Rectal smooth muscle tissue (tissue), 1 donor: ENCODE results near the gene RPA1.
"Not testable (repeated sequence)": the region's sequence is repeated elsewhere in the genome, so short reads cannot be mapped to it uniquely, and the experiment has no call there.

Source experiments
- H3K27ac ChIP-seq: one replicate; pipeline ENCODE4 v1.7.0; 2013; ENCODE audit warnings: low read depth, low read length, inconsistent platforms
- H3K27me3 ChIP-seq: one replicate; pipeline ENCODE4 v1.7.0; 2013; ENCODE audit warnings: low read length; ENCODE audit not compliant: control insufficient read depth, insufficient read depth
- H3K36me3 ChIP-seq: one replicate; pipeline ENCODE4 v1.7.0; 2013; ENCODE audit warnings: low read length; ENCODE audit not compliant: control insufficient read depth, insufficient read depth
- H3K4me1 ChIP-seq: one replicate; pipeline ENCODE4 v1.7.0; 2013; ENCODE audit warnings: low read length; ENCODE audit not compliant: control insufficient read depth, insufficient read depth
- H3K4me3 ChIP-seq: one replicate; pipeline ENCODE4 v1.7.0; 2013; ENCODE audit warnings: low read length
- H3K9ac ChIP-seq: one replicate; pipeline ENCODE4 v1.7.0; 2013; ENCODE audit warnings: low read length

Gene RPA1

DNA sequence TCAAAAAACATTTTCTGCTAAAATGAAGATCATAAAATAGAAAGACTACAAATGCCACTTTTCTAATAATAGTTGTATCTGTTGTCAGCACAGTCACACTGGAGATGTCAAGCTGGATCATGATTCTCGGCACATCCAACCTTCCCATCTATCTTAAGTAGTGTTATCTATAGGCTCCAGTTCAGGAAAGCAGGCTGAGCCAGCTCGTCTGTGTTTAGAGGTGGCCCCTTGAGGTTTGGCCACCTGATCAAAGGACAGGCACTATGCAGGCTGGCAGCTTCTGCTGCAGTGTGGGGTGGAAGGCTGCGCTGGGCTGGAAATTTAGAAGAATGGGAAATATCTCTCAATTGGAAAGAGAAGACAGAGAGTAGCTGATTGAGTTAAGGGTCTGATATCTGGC is 32.5 kb upstream of the RPA1 start:
- Histone ChIP-seq H3K27me3 (no peaks in the 10 kb centered on the region), H3K36me3 (peaks cover 10% of the 10 kb centered on the region), H3K4me1 (peaks cover 5% of the 10 kb centered on the region), H3K4me3 (no peak overlapping the region), H3K27ac (peak overlapping the region; percentile 61), H3K9ac (no peak overlapping the region)

DNA sequence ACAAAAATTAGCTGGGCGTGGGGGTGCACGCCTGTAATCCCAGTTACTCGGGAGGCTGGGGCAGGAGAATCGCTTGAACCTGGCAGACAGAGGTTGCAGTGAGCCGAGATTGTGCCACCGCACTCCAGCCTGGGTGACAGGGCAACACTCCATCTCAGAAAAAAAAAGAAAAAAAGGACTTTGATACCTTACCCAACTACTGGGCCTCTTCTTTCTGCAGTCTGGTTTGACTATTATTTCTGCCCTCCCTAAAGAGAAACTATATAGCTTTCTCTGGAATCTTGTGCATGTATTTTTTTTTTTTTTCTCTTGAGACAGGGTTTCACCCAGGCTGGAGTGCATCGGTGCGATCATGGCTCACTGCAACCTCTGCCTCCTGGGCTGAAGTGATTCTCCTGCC is 32.0 kb upstream of the RPA1 start:
- H3K27me3 ChIP-seq, H3K4me3 ChIP-seq, H3K27ac ChIP-seq, H3K9ac ChIP-seq, H3K4me1 ChIP-seq: not testable (repeated sequence)
- peaks cover 10% of the 10 kb centered on the region for H3K36me3 ChIP-seq

DNA sequence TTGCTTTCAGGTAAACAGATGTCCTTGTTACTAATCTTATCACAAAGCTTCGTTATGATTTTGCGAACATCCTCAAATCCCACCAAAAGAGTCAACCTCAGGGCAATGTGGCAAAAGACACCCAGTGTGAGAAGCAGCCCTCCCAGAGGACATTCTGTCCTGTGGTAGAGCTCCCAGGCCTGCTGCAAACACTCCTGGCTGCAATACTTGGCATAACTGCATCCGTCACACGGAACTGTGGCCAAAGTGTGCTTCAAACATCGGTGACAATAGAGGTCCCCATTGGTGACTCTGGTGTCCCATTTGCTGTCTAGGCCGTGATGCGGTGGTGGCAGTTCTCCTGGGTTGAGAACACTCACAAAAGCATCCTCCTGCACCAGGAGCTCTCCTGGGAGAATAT is 29.6 kb upstream of the RPA1 start:
- Histone ChIP-seq H3K4me3 (no peak overlapping the region), H3K36me3 (peaks cover 10% of the 10 kb centered on the region), H3K4me1 (peaks cover 5% of the 10 kb centered on the region), H3K27me3 (no peaks in the 10 kb centered on the region), H3K9ac (no peak overlapping the region), H3K27ac (no peak overlapping the region)

DNA sequence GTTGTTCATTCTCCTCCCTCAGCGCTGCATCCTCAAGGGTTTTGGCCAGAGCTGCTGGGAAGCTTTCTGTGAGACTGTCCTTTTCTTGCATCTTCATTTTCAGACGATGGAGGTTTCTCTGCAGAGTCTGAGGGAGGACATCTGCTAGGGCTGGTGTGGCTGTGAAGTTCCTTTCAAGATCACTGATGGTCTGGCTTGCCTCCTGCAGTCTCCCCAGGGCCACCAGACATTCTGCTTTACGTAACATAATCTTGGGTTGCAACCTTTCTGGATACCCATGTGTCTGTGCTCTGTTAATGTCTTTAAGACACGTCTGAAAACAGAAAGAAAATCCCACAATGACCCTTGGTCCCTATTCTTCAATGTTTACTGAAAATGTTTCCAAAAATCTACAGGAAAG is 29.1 kb upstream of the RPA1 start:
- peaks cover 5% of the 10 kb centered on the region for H3K4me1 ChIP-seq
- peaks cover 10% of the 10 kb centered on the region for H3K36me3 ChIP-seq
- H3K4me3 ChIP-seq, result no peak overlapping the region
- no peak overlapping the region for H3K9ac ChIP-seq
- no peak overlapping the region for H3K27ac ChIP-seq
- H3K27me3 ChIP-seq, result no peaks in the 10 kb centered on the region

DNA sequence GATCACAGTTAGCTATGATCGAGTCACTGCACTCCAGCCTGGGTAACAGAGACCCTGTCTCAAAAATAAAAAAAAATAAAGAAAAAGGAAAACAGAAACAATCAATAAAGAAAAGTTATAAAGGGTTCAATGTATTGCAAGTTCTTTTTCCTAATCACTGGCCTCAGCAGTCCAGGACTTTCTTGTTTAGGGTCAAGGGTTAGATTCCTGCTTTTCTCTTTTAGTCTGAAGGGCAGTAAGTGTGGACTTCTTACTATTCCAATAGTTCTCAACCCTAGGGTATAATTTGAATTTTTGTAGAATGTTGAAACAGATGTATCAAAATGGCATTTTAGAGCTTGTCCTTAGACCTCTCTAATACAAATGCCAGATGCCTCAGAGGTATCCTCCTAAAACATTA is 27.4 kb upstream of the RPA1 start:
- H3K27ac ChIP-seq, result no peak overlapping the region
- peaks cover under 1% of the 10 kb centered on the region for H3K4me1 ChIP-seq
- no peak overlapping the region for H3K4me3 ChIP-seq
- H3K9ac ChIP-seq, result no peak overlapping the region
- peaks cover 10% of the 10 kb centered on the region for H3K36me3 ChIP-seq
- H3K27me3 ChIP-seq, result no peaks in the 10 kb centered on the region

DNA sequence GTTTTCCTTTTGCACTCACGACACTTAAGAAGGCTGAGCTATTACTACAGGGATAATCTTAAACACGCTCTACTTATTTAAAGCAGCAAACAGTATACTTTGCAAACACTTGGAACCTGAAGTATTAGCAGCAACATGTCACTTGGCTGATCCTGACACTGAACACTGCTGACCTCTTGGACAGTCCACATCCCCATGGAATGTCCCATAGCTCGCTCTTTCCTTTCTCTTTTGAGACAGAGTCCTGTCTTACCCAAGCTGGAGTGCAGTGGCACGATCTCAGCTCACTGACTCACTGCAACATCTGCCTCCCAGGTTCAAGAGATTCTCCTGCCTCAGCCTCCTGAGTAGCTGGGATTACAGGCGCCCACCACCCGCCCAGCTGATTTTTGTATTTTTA is 26.5 kb upstream of the RPA1 start:
- Histone ChIP-seq H3K27ac (no peak overlapping the region), H3K36me3 (peaks cover 10% of the 10 kb centered on the region), H3K4me1 (no peaks in the 10 kb centered on the region), H3K9ac (no peak overlapping the region), H3K4me3 (no peak overlapping the region), H3K27me3 (no peaks in the 10 kb centered on the region)

DNA sequence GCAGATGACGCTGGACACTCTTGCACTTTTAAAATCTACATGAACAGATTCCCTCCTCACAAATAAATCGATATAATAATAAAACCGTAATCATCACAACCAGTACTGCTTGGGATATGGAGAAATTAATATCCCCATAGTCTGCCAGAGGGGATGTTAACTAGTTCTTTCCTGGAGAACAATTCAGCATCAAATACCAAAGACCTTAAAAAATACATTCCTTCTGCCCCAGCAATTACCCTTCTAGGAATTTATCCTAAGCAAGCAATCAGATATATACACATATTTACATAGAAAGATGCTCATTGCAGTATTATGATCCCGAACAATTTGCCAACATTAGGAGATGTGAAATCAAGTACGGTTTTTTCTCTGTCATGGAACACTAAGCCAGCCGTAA is 21.9 kb upstream of the RPA1 start:
- H3K9ac ChIP-seq, result no peak overlapping the region
- H3K4me3 ChIP-seq, result no peak overlapping the region
- no peak overlapping the region for H3K27ac ChIP-seq
- no peaks in the 10 kb centered on the region for H3K36me3 ChIP-seq
- no peaks in the 10 kb centered on the region for H3K4me1 ChIP-seq
- H3K27me3 ChIP-seq, result no peaks in the 10 kb centered on the region

DNA sequence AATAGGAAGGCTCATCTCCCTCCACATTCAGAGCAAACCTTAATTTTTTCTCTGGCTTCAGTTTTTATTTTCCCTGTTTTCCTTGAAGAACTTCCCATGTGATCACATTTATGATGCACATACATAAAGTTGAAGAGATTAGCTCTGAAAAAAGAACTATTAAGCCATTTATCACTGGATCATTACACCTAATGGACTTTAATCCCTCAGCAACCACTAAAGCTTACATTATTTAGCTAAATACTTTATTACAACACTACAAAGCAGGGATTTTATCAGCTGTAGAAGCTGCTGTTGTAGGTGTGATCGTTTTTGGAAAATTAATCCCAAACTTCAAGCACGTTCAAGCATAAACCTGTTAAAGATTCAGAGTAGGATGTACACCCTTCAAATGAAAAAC is 21.2 kb upstream of the RPA1 start:
- Histone ChIP-seq H3K36me3 (no peaks in the 10 kb centered on the region), H3K9ac (no peak overlapping the region), H3K4me1 (no peaks in the 10 kb centered on the region), H3K27me3 (no peaks in the 10 kb centered on the region), H3K4me3 (no peak overlapping the region), H3K27ac (no peak overlapping the region)

- not testable (repeated sequence) for H3K36me3 ChIP-seq, H3K4me3 ChIP-seq, H3K4me1 ChIP-seq, H3K27me3 ChIP-seq, H3K9ac ChIP-seq, H3K27ac ChIP-seq
These were observed 20.0 kb upstream of the RPA1 start for GRCh38 chr17:1809815-1810214.

DNA sequence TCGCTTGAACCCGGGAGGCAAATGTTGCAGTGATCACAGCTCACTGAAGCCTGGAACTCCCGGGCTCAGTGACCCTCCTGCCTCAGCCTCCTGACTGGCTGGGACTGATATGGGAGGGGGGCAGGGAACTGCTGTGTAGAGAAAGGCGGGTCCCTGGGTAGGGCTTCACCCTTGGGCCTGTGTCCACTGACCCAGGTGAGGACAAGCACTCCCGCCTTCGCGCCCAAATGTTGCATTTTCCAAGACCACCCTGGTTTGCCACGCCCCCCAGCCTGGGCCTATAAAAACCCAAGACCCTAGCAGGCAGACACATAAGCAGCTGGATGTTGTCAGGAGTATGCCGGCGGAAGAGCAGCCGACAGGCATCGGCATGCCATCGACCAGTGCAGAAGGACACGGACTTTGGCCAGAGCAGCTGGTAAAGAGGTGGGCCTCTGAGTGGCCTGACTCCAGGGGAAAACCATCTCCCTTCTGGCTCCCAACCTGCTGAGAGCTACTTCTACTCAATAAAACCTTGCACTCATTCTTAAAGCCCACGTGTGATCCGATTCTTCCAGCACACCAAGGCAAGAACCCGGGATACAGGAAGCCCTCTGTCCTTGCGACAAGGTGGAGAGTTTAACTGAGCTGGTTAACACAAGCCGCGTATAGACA is 19.2 kb upstream of the RPA1 start:
- Histone ChIP-seq H3K27ac (no peak overlapping the region), H3K27me3 (no peaks in the 10 kb centered on the region), H3K4me3 (no peak overlapping the region), H3K36me3 (no peaks in the 10 kb centered on the region), H3K4me1 (no peaks in the 10 kb centered on the region), H3K9ac (no peak overlapping the region)

GRCh38 chr17:1813088-1813487 is 16.7 kb upstream of the RPA1 start:
- H3K9ac ChIP-seq, result no peak overlapping the region
- H3K27me3 ChIP-seq, result no peaks in the 10 kb centered on the region
- no peak overlapping the region for H3K4me3 ChIP-seq
- H3K4me1 ChIP-seq, result no peaks in the 10 kb centered on the region
- H3K27ac ChIP-seq, result no peak overlapping the region
- H3K36me3 ChIP-seq, result no peaks in the 10 kb centered on the region

DNA sequence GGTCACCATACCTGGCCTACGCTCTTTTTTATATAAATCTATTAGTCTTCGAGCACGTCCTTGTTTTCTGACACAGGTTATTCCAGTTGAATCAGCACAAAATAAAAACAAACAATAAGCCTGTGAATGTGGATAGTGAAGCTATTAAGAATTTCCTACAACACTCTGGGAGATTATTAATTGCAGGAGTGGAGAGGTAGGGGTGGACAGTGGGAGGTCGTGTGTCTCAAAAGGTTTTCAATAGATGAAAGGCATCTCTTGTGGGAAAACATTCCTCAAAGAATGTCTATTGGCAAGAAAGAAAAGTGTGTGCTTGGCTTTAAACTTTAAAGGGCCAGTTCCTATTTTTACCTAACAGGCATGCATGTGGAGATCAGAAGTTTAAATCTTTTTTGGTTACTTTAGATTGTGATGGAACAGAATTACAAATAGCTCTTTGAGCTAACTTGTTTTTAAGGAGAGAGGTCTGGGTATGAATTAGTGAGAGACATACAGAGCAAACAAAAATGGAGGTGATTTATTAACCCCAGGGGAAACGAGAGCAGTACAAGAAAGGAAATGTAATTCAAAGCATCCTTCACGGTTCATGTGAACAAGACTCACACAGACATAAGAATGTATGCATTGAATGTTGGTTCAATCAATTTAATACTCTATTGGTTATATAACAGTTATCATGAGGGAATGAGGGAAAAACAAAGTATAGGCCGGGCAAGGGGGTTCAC is 9.1 kb upstream of the RPA1 start:
- Histone ChIP-seq H3K9ac (no peak overlapping the region), H3K4me1 (peaks cover 3% of the 10 kb centered on the region), H3K36me3 (no peaks in the 10 kb centered on the region), H3K27ac (peak overlapping the region; percentile 21), H3K27me3 (no peaks in the 10 kb centered on the region), H3K4me3 (no peak overlapping the region)

DNA sequence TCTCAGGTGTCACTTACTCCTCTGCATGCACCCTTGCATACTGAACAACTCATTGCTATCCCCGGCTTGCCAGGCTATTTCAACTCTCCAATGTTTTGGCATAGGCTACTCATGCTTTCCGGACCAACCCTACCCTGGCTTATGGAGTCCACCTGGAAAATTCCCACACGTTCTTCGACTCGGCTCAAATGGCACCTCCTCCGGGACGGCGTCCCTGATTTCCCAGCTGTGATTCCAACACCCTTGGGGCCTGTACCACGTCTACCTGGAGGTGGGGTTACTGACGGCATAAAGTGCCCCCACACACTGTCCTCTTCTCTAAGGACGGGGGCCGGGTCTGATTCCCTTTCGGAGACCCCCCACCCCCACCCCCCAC is 601 bp upstream of the RPA1 start:
- H3K27me3 ChIP-seq, result no peaks in the 10 kb centered on the region
- peak overlapping the region; percentile 57 for H3K9ac ChIP-seq
- peak overlapping the region; percentile 89 for H3K4me3 ChIP-seq
- H3K27ac ChIP-seq, result peak overlapping the region; percentile 80
- no peaks in the 10 kb centered on the region for H3K36me3 ChIP-seq
- H3K4me1 ChIP-seq, result peaks cover 5% of the 10 kb centered on the region
